Activated CD8-positive, alpha-beta T cell treated with anti-CD3 and anti-CD28 coated beads, Interleukin-2, amount 10 ng/mL, durations not matched to agents 7 days and 5 days (primary cell): ENCODE measurements around the gene TNKS1BP1. TPM values are rescaled to one million over a fixed set of nuclear protein-coding genes. Genes with fewer than 3 reads are reported as not detected.
"Not testable (repeated sequence)": the region's sequence is repeated elsewhere in the genome, so short reads cannot be mapped to it uniquely, and the experiment has no call there.

Experiments used
- ATAC-seq: fragments of 150-1000 bp; cut with Tn5 transposase; one replicate; pipeline ENCODE4 v1.10.0; 2021; ENCODE audit warnings: moderate library complexity
- CTCF ChIA-PET: fragments of 350-600 bp; sonication (Branson Sonifier 250); formaldehyde crosslinking; loops from one replicate; lab custom pipeline; 2021; ENCODE audit warnings: antibody characterized with exemption; lab: Charles Lee
- POLR2A ChIA-PET: fragments of 350-600 bp; sonication (Branson Sonifier 250); formaldehyde crosslinking; loops from one replicate; lab custom pipeline; 2021; ENCODE audit warnings: antibody characterized with exemption; lab: Charles Lee
- DNase-seq: peaks from one replicate; pipeline ENCODE4 v3.0.0-alpha.2; 2020
- H3K27ac Mint-ChIP-seq: one replicate; pipeline ENCODE4 v1.8.0; 2021; ENCODE audit warnings: mild to moderate bottlenecking, mixed read lengths
- H3K27me3 Mint-ChIP-seq: one replicate; pipeline ENCODE4 v1.8.0; 2021; ENCODE audit warnings: low read depth, mixed read lengths
- H3K36me3 Mint-ChIP-seq: one replicate; pipeline ENCODE4 v1.8.0; 2021; ENCODE audit warnings: low read depth, mixed read lengths
- H3K4me1 Mint-ChIP-seq: one replicate; pipeline ENCODE4 v1.8.0; 2021; ENCODE audit warnings: low read depth, mixed read lengths
- H3K4me3 Mint-ChIP-seq: one replicate; pipeline ENCODE4 v1.8.0; 2021; ENCODE audit warnings: mild to moderate bottlenecking, mixed read lengths
- H3K9me3 Mint-ChIP-seq: one replicate; pipeline ENCODE4 v1.8.0; 2022; ENCODE audit warnings: mixed read lengths; ENCODE audit not compliant: insufficient read depth
- total RNA-seq, 2 experiments: library from RNA; stranded (reverse); gene quantifications; one replicate each; pipeline ENCODE4 v1.2.3, GENCODE V29; 2021

TNKS1BP1 gene
- total RNA-seq, 2 experiments from 2014 or later = 10.5 to 10.9 TPM

GRCh38 chr11:57299150-57299737, 25.5 kb downstream of the TNKS1BP1 start:
- H3K4me3 Mint-ChIP-seq = no peak overlapping the region
- no peaks in the 10 kb centered on the region for H3K27me3 Mint-ChIP-seq
- no peak overlapping the region for H3K27ac Mint-ChIP-seq
- no peak for DNase-seq
- no peaks in the 10 kb centered on the region for H3K4me1 Mint-ChIP-seq
- ChIA-PET POLR2A (no interaction called here), CTCF (no interaction called here)
- ATAC-seq = no peak
- no peaks in the 10 kb centered on the region for H3K9me3 Mint-ChIP-seq
- peaks cover 29% of the 10 kb centered on the region for H3K36me3 Mint-ChIP-seq

- ATAC-seq = no peak
- Mint-ChIP-seq H3K4me1 (no peaks in the 10 kb centered on the region), H3K27ac (no peak overlapping the region), H3K4me3 (no peak overlapping the region), H3K27me3 (no peaks in the 10 kb centered on the region), H3K36me3 (peaks cover 29% of the 10 kb centered on the region), H3K9me3 (no peaks in the 10 kb centered on the region)
- ChIA-PET POLR2A (no interaction called here), CTCF (no interaction called here)
- DNase-seq = no peak
These were observed 27.5 kb downstream of the TNKS1BP1 start for GRCh38 chr11:57297221-57297620.

DNA sequence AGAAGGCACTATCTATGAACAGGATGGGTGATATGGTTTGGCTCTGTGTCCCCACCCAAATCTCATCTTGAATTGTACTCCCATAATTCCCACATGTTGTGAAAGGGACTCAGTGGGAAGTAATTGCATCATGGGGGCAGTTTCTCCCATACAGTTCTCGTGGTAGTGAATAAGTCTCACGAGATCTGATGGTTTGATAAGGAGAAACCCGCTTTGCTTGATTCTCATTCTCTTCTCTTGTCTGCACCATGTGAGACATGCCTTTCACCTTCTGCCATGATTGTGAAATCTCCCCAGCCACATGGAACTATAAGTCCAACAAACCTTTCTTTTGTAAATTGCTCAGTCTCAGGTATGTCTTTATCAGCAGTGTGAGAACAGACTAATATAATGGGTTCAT, 28.5 kb downstream of the TNKS1BP1 start:
- H3K36me3 Mint-ChIP-seq = peaks cover 23% of the 10 kb centered on the region
- H3K27me3 Mint-ChIP-seq, POLR2A ChIA-PET, H3K4me1 Mint-ChIP-seq, H3K27ac Mint-ChIP-seq, CTCF ChIA-PET, ATAC-seq, DNase-seq, H3K4me3 Mint-ChIP-seq, H3K9me3 Mint-ChIP-seq: not testable (repeated sequence)

- ATAC-seq (no peak), DNase-seq (no peak)
- H3K27ac Mint-ChIP-seq = no peak overlapping the region
- H3K9me3 Mint-ChIP-seq = no peaks in the 10 kb centered on the region
- POLR2A ChIA-PET = no interaction called here
- H3K4me1 Mint-ChIP-seq = no peaks in the 10 kb centered on the region
- CTCF ChIA-PET = no interaction called here
- no peak overlapping the region for H3K4me3 Mint-ChIP-seq
- peaks cover 9% of the 10 kb centered on the region for H3K36me3 Mint-ChIP-seq
- no peaks in the 10 kb centered on the region for H3K27me3 Mint-ChIP-seq
These were observed 30.3 kb downstream of the TNKS1BP1 start for GRCh38 chr11:57294225-57295131.

DNA sequence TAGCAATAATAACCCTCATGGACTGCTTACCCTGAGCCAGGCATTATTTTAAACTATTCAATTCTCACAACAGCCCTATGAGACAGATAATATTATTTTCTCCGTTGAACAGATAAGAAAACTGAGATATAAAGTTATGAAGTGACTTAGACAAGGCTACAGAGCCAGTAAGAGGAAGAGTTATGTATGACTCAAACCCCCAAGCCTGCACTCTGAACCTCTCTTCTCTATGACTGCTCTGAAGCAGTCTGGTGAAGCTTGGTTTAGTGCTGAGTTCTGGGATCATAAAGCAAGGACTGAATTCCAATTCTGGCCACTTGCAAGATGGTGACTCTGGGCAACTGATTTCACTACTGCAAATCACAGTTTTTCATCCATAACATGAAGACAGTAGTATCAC, 34.5 kb downstream of the TNKS1BP1 start:
- no peaks in the 10 kb centered on the region for H3K36me3 Mint-ChIP-seq

GRCh38 chr11:57288771-57289579, 35.8 kb downstream of the TNKS1BP1 start:
- ChIA-PET CTCF (interaction anchor here (0.6 kb wide), 1 partner anchor 469 kb away, joined by 3 read pairs; no protein-coding TSS in a partner anchor), POLR2A (interaction anchor here (0.6 kb wide), 1 partner anchor 22 kb away, joined by 3 read pairs; no protein-coding TSS in a partner anchor)
- Mint-ChIP-seq H3K27me3 (peaks cover 11% of the 10 kb centered on the region), H3K4me3 (no peak overlapping the region), H3K9me3 (no peaks in the 10 kb centered on the region), H3K36me3 (no peaks in the 10 kb centered on the region), H3K4me1 (no peaks in the 10 kb centered on the region), H3K27ac (no peak overlapping the region)
- DNase-seq = no peak
- no peak for ATAC-seq

More for the DNA sequence above, 34.5 kb downstream of the TNKS1BP1 start:
- H3K27me3 Mint-ChIP-seq = peaks cover 11% of the 10 kb centered on the region
- ChIA-PET POLR2A (interaction anchor here (0.6 kb wide), 1 partner anchor 8 kb away, joined by 3 read pairs; no protein-coding TSS in a partner anchor), CTCF (no interaction called here)
- DNase-seq (no peak), ATAC-seq (no peak)
- H3K4me1 Mint-ChIP-seq = no peaks in the 10 kb centered on the region
- H3K4me3 Mint-ChIP-seq = no peak overlapping the region
- H3K9me3 Mint-ChIP-seq = no peaks in the 10 kb centered on the region
- no peak overlapping the region for H3K27ac Mint-ChIP-seq

DNA sequence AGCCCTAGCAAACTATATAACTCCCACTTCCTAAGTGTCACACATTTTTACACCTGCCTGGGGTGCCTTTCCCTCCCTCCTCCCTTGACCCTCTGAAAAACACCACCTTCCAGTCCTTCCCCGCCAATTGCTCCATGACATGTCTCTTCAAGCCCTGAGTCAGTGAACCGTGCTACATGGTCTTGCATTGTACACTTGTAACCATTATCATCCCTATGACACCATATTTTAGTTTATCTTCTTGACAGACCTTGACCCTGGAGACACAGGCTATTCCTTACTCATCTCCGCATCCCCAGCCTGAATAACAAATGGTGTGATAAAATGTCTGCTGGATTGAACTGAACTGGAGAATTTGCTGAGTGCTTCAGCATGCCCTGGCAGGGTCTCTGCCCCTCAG, 36.9 kb downstream of the TNKS1BP1 start:
- Mint-ChIP-seq H3K4me1 (no peaks in the 10 kb centered on the region), H3K4me3 (no peak overlapping the region), H3K36me3 (no peaks in the 10 kb centered on the region), H3K27me3 (peaks cover 11% of the 10 kb centered on the region), H3K9me3 (no peaks in the 10 kb centered on the region), H3K27ac (no peak overlapping the region)
- ChIA-PET CTCF (no interaction called here), POLR2A (no interaction called here)
- no peak for DNase-seq
- ATAC-seq = no peak

GRCh38 chr11:57283231-57283990, 41.3 kb downstream of the TNKS1BP1 start:
- no peaks in the 10 kb centered on the region for H3K9me3 Mint-ChIP-seq
- no peak overlapping the region for H3K4me3 Mint-ChIP-seq
- DNase-seq (no peak), ATAC-seq (no peak)
- no peak overlapping the region for H3K27ac Mint-ChIP-seq
- H3K27me3 Mint-ChIP-seq = peaks cover 14% of the 10 kb centered on the region
- no peaks in the 10 kb centered on the region for H3K4me1 Mint-ChIP-seq
- ChIA-PET POLR2A (no interaction called here), CTCF (no interaction called here)
- no peaks in the 10 kb centered on the region for H3K36me3 Mint-ChIP-seq

DNA sequence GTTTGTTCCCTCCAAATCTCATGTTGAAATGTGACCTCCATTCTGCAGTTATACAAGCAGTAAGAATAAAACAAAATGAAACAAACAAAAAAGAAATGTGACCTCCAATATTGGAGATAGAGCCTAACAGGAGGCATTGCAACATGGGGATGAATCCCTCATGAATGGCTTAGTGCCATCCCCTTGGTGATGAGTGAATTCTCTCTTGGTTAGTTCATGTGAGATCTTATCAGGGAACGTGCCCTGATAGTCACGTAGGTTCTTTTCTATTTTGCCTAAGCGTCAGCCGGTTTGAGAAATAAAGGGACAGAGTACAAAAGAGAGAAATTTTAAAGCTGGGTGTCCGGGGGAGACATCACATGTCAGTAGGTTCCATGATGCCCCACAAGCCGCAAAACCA, 43.2 kb downstream of the TNKS1BP1 start:
- not testable (repeated sequence) for H3K4me1 Mint-ChIP-seq

DNA sequence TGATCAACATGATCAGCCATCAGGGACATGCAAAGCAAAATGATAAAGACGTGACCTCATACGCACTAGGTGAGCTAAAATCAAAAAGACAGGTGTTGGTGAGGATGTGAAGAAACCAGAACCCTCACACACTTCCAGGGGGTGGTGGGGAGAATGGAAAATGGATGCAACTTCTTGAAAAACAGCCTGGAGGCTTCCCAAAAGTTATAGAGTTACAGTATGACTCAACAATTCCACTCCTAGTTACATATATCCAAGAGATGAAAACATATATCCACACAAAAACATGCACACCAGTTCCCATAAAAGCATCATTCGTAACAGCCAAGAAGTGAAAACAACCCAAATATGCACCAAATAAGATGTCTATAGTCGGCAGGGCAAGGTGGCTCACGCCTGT, 45.6 kb downstream of the TNKS1BP1 start:
- POLR2A ChIA-PET = no interaction called here
- ATAC-seq (no peak), DNase-seq (no peak)
- CTCF ChIA-PET = interaction anchor here (0.6 kb wide), 1 partner anchor 54 kb away, joined by 3 read pairs; no protein-coding TSS in a partner anchor
- peaks cover 17% of the 10 kb centered on the region for H3K27me3 Mint-ChIP-seq
- H3K4me1 Mint-ChIP-seq = peaks cover 2% of the 10 kb centered on the region
- no peak overlapping the region for H3K4me3 Mint-ChIP-seq
- no peaks in the 10 kb centered on the region for H3K9me3 Mint-ChIP-seq
- no peak overlapping the region for H3K27ac Mint-ChIP-seq
- H3K36me3 Mint-ChIP-seq = no peaks in the 10 kb centered on the region

More for the DNA sequence above, 43.2 kb downstream of the TNKS1BP1 start:
- DNase-seq, H3K36me3 Mint-ChIP-seq, H3K27ac Mint-ChIP-seq, CTCF ChIA-PET, POLR2A ChIA-PET, H3K4me3 Mint-ChIP-seq, H3K9me3 Mint-ChIP-seq, ATAC-seq: not testable (repeated sequence)
- peaks cover 15% of the 10 kb centered on the region for H3K27me3 Mint-ChIP-seq

GRCh38 chr11:57278721-57279095, 46.0 kb downstream of the TNKS1BP1 start:
- ChIA-PET CTCF (interaction anchor here (0.6 kb wide), 1 partner anchor 54 kb away, joined by 3 read pairs; no protein-coding TSS in a partner anchor), POLR2A (no interaction called here)
- Mint-ChIP-seq H3K36me3 (no peaks in the 10 kb centered on the region), H3K4me1 (peaks cover 2% of the 10 kb centered on the region), H3K4me3 (no peak overlapping the region), H3K27me3 (peaks cover 17% of the 10 kb centered on the region), H3K9me3 (no peaks in the 10 kb centered on the region), H3K27ac (no peak overlapping the region)
- DNase-seq (no peak), ATAC-seq (no peak)
